Tibial artery (tissue), 4 donors: ENCODE data around the gene MGA.

ENCODE experiments used
- DNase-seq, 2 donors: peaks; one replicate each; pipeline ENCODE4 v3.0.0-alpha.2; 2019
- H3K27ac ChIP-seq, 2 donors: fragments of 200-600 bp; sonication (generic) in 1 of 2; 1 replicate in 1 of 2; 2 replicates in 1 of 2; pipeline ENCODE4 v1.5.1; 2018 to 2019; ENCODE audit warnings: mild to moderate bottlenecking in 1 of 2
- H3K27me3 ChIP-seq, 2 donors: fragments of 200-600 bp; sonication (generic) in 1 of 2; one replicate each; pipeline versions ENCODE4 v1.5.1 to v1.6.0; 2016 to 2019
- H3K36me3 ChIP-seq, 3 donors: fragments of 200-600 bp; sonication (generic) in 2 of 3; one replicate each; pipeline ENCODE4 v1.5.1; 2016 to 2019; ENCODE audit warnings: mild to moderate bottlenecking in 2 of 3
- H3K4me1 ChIP-seq, 4 donors: fragments of 200-600 bp; sonication (generic) in 2 of 4; 1 replicate in 3 of 4; 2 replicates in 1 of 4; pipeline ENCODE4 v1.5.1; 2016 to 2019
- H3K4me3 ChIP-seq, 2 donors: fragments of 200-600 bp; sonication (generic) in 1 of 2; 1 replicate in 1 of 2; 2 replicates in 1 of 2; pipeline ENCODE4 v1.5.1; 2018 to 2019; ENCODE audit warnings: mild to moderate bottlenecking in 2 of 2
- H3K9me3 ChIP-seq, 3 donors: fragments of 200-600 bp; sonication (generic) in 1 of 3; one replicate each; pipeline ENCODE4 v1.5.1; 2016 to 2019
- CTCF ChIP-seq, 2 experiments: fragments of 200-600 bp in 1 of 2; fragments of 450-650 bp in 1 of 2; IDR thresholded peaks; one replicate each; pipeline ENCODE4 v1.5.1; 2017 to 2019; ENCODE audit warnings: antibody characterized with exemption in 2 of 2, mild to moderate bottlenecking in 1 of 2, moderate library complexity in 1 of 2
- intact Hi-C: fragments of 100-400 bp; cut with DNase I; formaldehyde crosslinking; loops from one replicate; pipeline ENCODE4 v1.15.0; 2023; ENCODE audit warnings: low total_unique reads

The MGA gene

DNA sequence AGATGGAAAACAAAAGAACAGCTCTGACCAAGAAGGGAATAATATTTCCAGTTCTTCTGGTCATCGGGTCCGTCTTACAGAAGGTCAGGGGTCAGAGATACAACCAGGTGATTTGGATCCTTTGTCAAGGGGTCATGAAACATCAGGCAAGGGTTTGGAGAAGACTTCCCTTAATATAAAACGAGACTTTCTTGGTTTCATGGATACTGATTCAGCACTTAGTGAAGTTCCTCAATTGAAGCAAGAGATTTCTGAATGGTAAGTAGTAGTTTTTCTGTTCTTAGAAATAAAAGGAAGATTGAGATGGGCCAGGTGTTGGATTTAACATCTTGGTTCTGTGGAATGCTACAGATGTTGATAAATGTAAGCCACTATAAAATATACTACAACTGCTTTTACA is 9.5 kb downstream of the MGA start:
- intact Hi-C loops: loop anchor here (10.0 kb wide), 1 partner anchor 865 kb away; the partner anchor contains the start of genes DNAJC17 and ZFYVE19
- TF ChIP-seq CTCF (IDR thresholded peaks at IDR 0.05): no peak
- Histone ChIP-seq H3K36me3 (peaks cover 0 to 9% (median 0%) of the 10 kb centered on the region in 3 donors), H3K27me3 (no peaks in the 10 kb centered on the region), H3K9me3 (no peaks in the 10 kb centered on the region), H3K4me1 (no peaks in the 10 kb centered on the region), H3K4me3 (no peak overlapping the region), H3K27ac (no peak overlapping the region)
- no peak for DNase-seq

GRCh38 chr15:41671656-41672648 is 11.7 kb downstream of the MGA start:
- Histone ChIP-seq H3K4me3 (no peak overlapping the region), H3K4me1 (no peaks in the 10 kb centered on the region), H3K27ac (no peak overlapping the region), H3K9me3 (no peaks in the 10 kb centered on the region), H3K27me3 (no peaks in the 10 kb centered on the region), H3K36me3 (peaks cover 0 to 9% (median 0%) of the 10 kb centered on the region in 3 donors)
- no peak for TF ChIP-seq CTCF (IDR thresholded peaks at IDR 0.05)
- intact Hi-C loops: no loop called here
- DNase-seq: no peak

DNA sequence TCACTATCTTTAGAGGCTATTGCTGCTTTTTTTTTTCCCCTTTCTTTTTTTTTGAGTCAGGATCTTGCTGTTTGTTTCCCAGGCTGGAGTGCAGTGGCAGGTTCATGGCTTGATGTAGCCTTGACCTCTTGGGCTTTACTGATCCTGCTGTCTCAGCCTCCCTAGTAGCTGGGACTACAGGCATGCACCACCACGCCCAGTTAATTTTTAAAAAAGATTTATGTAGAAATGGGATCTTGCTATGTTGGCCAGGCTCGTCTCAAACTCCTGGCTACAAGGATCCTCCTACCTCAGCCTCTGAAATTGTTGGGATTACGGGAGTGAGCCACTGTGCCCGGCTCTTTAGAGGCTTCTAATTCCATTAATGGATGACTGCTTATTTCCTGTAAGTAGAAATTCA is 15.1 kb downstream of the MGA start:
- H3K9me3 ChIP-seq: no peaks in the 10 kb centered on the region
- DNase-seq: no peak
- H3K27me3 ChIP-seq: no peaks in the 10 kb centered on the region
- no peaks in the 10 kb centered on the region for H3K4me1 ChIP-seq
- no peak overlapping the region for H3K27ac ChIP-seq
- H3K36me3 ChIP-seq: peaks cover 0 to 11% (median 0%) of the 10 kb centered on the region in 3 donors
- intact Hi-C loops: no loop called here
- H3K4me3 ChIP-seq: no peak overlapping the region
- TF ChIP-seq CTCF (IDR thresholded peaks at IDR 0.05): no peak

DNA sequence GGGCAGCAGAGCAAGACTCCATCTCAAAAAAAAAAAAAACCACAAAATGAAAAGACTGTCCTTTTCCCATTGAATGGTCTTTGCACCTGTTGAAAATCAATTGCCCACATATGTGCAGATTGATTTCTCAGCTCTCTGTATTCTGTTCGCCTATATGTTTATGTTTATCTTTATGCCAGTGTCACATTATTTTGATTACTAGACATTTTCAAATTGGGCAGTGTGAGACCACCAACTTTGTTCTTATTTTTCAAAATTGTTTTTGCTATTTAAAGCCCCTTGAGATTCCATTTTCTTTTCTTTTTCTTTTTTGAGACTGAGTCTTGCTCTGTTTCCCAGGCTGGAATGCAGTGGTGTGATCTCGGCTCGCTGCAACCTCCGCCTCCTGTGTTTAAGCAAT is 18.5 kb downstream of the MGA start:
- no peak overlapping the region for H3K27ac ChIP-seq
- TF ChIP-seq CTCF (IDR thresholded peaks at IDR 0.05): no peak
- H3K27me3 ChIP-seq: no peaks in the 10 kb centered on the region
- intact Hi-C loops: no loop called here
- H3K36me3 ChIP-seq: peaks cover 0 to 11% (median 0%) of the 10 kb centered on the region in 3 donors
- H3K9me3 ChIP-seq: no peaks in the 10 kb centered on the region
- no peak for DNase-seq
- H3K4me3 ChIP-seq: no peak overlapping the region
- no peaks in the 10 kb centered on the region for H3K4me1 ChIP-seq

DNA sequence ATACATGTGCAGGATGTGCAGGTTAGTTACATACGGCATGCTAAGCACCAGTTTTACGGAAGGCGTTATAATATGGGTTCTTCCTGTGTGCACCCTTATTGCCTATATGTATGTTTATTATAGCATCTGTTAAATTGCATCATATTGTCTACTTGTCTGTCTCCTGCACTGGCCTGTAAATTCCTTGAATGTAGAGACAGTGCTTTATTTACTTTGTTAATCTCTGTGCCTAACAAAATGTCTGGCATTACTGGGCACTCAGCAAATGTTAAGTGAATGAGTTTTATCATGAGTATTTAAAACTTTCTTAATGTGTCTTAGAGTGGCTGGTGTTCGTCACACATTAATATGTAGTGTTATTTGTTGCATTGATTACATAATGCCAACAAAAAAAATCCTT is 23.8 kb downstream of the MGA start:
- intact Hi-C loops: no loop called here
- peaks cover 0 to 3% (median 0%) of the 10 kb centered on the region in 3 donors for H3K36me3 ChIP-seq
- H3K9me3 ChIP-seq: no peaks in the 10 kb centered on the region
- H3K4me1 ChIP-seq: peaks cover 0 to 5% (median 2%) of the 10 kb centered on the region in 4 donors
- no peak overlapping the region for H3K27ac ChIP-seq
- H3K27me3 ChIP-seq: no peaks in the 10 kb centered on the region
- no peak for DNase-seq
- TF ChIP-seq CTCF (IDR thresholded peaks at IDR 0.05): no peak
- no peak overlapping the region for H3K4me3 ChIP-seq
